Activated T-helper 2 cell treated with anti-CD3 and anti-CD28 coated beads, Interferon-gamma antibody, Interleukin-2, Interleukin-4, amounts not matched to agents 10 μg/mL and 5 μg/mL and 100 μg/mL, durations not matched to agents 14 hours and 24 hours and 36 hours (primary cell): ENCODE measurements around the gene TEX13C. TPM values are rescaled to one million over a fixed set of nuclear protein-coding genes. Genes with fewer than 3 reads are reported as not detected.

Source experiments
- DNase-seq: peaks from one replicate; pipeline ENCODE4 v3.0.0; 2021; ENCODE audit warnings: low spot score
- H3K27ac Mint-ChIP-seq: one replicate; pipeline ENCODE4 v1.8.0; 2021; ENCODE audit warnings: mixed read lengths
- H3K27me3 Mint-ChIP-seq: one replicate; pipeline ENCODE4 v1.8.0; 2021; ENCODE audit warnings: low read depth, mixed read lengths
- H3K36me3 Mint-ChIP-seq: one replicate; pipeline ENCODE4 v1.8.0; 2021; ENCODE audit warnings: low read depth, mixed read lengths
- H3K4me1 Mint-ChIP-seq: one replicate; pipeline ENCODE4 v1.8.0; 2021; ENCODE audit warnings: low read depth, mixed read lengths
- H3K4me3 Mint-ChIP-seq: one replicate; pipeline ENCODE4 v1.8.0; 2021; ENCODE audit warnings: low read depth, mild to moderate bottlenecking, moderate library complexity, mixed read lengths
- H3K9me3 Mint-ChIP-seq: one replicate; pipeline ENCODE4 v1.8.0; 2021; ENCODE audit warnings: mixed read lengths
- intact Hi-C: fragments of 100-400 bp; cut with micrococcal nuclease; formaldehyde crosslinking; loops from one replicate; pipeline ENCODE4 v1.15.1; 2023
- total RNA-seq: library from RNA; stranded (reverse); gene quantifications from 2 replicates; pipeline ENCODE4 v1.2.3, GENCODE V29; 2022

TEX13C gene
- total RNA-seq, 1 donor from 2014 or later, result not detected

GRCh38 chrX:125322431-125322830 lies 2.8 kb downstream of the TEX13C start:
- Mint-ChIP-seq H3K4me1 (no peaks in the 10 kb centered on the region), H3K36me3 (no peaks in the 10 kb centered on the region), H3K27me3 (peaks cover 3% of the 10 kb centered on the region), H3K9me3 (no peaks in the 10 kb centered on the region), H3K4me3 (no peak overlapping the region), H3K27ac (no peak overlapping the region)
- intact Hi-C loops, result no loop called here
- no peak for DNase-seq

GRCh38 chrX:125326599-125326998 lies 6.9 kb downstream of the TEX13C start:
- no peaks in the 10 kb centered on the region for H3K9me3 Mint-ChIP-seq
- intact Hi-C loops, result no loop called here
- peaks cover 3% of the 10 kb centered on the region for H3K27me3 Mint-ChIP-seq
- no peak overlapping the region for H3K27ac Mint-ChIP-seq
- H3K36me3 Mint-ChIP-seq, result no peaks in the 10 kb centered on the region
- H3K4me1 Mint-ChIP-seq, result no peaks in the 10 kb centered on the region
- DNase-seq, result no peak
- no peak overlapping the region for H3K4me3 Mint-ChIP-seq

- intact Hi-C loops, result no loop called here
- H3K36me3 Mint-ChIP-seq, result no peaks in the 10 kb centered on the region
- H3K27ac Mint-ChIP-seq, result no peak overlapping the region
- H3K4me3 Mint-ChIP-seq, result no peak overlapping the region
- H3K27me3 Mint-ChIP-seq, result peaks cover 3% of the 10 kb centered on the region
- DNase-seq, result no peak
- no peaks in the 10 kb centered on the region for H3K9me3 Mint-ChIP-seq
- no peaks in the 10 kb centered on the region for H3K4me1 Mint-ChIP-seq
Measured at GRCh38 chrX:125327891-125328290, 8.2 kb downstream of the TEX13C start.

- H3K4me1 Mint-ChIP-seq, result no peaks in the 10 kb centered on the region
- no peaks in the 10 kb centered on the region for H3K9me3 Mint-ChIP-seq
- intact Hi-C loops, result no loop called here
Measured at GRCh38 chrX:125333583-125333982, 13.9 kb downstream of the TEX13C start.

GRCh38 chrX:125340490-125340889 lies 20.8 kb downstream of the TEX13C start:
- Mint-ChIP-seq H3K36me3 (no peaks in the 10 kb centered on the region), H3K27me3 (no peaks in the 10 kb centered on the region), H3K9me3 (no peaks in the 10 kb centered on the region), H3K4me1 (no peaks in the 10 kb centered on the region), H3K27ac (no peak overlapping the region), H3K4me3 (no peak overlapping the region)
- DNase-seq, result no peak
- intact Hi-C loops, result no loop called here

More at GRCh38 chrX:125333583-125333982, 13.9 kb downstream of the TEX13C start:
- Mint-ChIP-seq H3K36me3 (no peaks in the 10 kb centered on the region), H3K27me3 (no peaks in the 10 kb centered on the region), H3K27ac (no peak overlapping the region), H3K4me3 (no peak overlapping the region)
- no peak for DNase-seq

- Mint-ChIP-seq H3K36me3 (no peaks in the 10 kb centered on the region), H3K27me3 (no peaks in the 10 kb centered on the region), H3K4me3 (no peak overlapping the region), H3K27ac (no peak overlapping the region), H3K9me3 (no peaks in the 10 kb centered on the region), H3K4me1 (no peaks in the 10 kb centered on the region)
- DNase-seq, result no peak
- intact Hi-C loops, result no loop called here
Measured at GRCh38 chrX:125374169-125374568, 54.5 kb downstream of the TEX13C start.
